GM18861 (cell line): Measurements from ENCODE around the gene MLF1.

Experiments used
- ATAC-seq: cut with Tn5 transposase; IDR thresholded peaks from one replicate; pipeline ENCODE4 v1.9.1; 2021; ENCODE audit not compliant: unreplicated experiment

The MLF1 gene

GRCh38 chr3:158573714-158574113, 2.7 kb downstream of the MLF1 start:
- no peak for ATAC-seq

- ATAC-seq, result no peak
Measured at GRCh38 chr3:158574646-158575045, 3.7 kb downstream of the MLF1 start.

- ATAC-seq, result no peak
Measured at GRCh38 chr3:158590223-158590622, 19.2 kb downstream of the MLF1 start.

GRCh38 chr3:158600787-158601186, 29.8 kb downstream of the MLF1 start:
- ATAC-seq, result no peak

- no peak for ATAC-seq
Measured at GRCh38 chr3:158602227-158602626, 31.2 kb downstream of the MLF1 start.

- no peak for ATAC-seq
Measured at GRCh38 chr3:158617982-158618875, 47.2 kb downstream of the MLF1 start.

- no peak for ATAC-seq
Measured at GRCh38 chr3:158625881-158626280, 54.9 kb downstream of the MLF1 start.

- no peak for ATAC-seq
Measured at GRCh38 chr3:158631981-158632380, 61.0 kb downstream of the MLF1 start.

GRCh38 chr3:158640646-158641045, 69.7 kb downstream of the MLF1 start:
- no peak for ATAC-seq

GRCh38 chr3:158642005-158642404, 71.0 kb downstream of the MLF1 start:
- no peak for ATAC-seq

GRCh38 chr3:158642474-158643210, 71.6 kb downstream of the MLF1 start:
- no peak for ATAC-seq

- peak; percentile 99 for ATAC-seq
Measured at GRCh38 chr3:158644345-158644908, 73.4 kb downstream of the MLF1 start, which contains the start of gene GFM1. Gene GFM1, plus strand, starts transcription at chr3:158644527. Its CDS starts 108 bp downstream, at chr3:158644635.

GRCh38 chr3:158649791-158650190, 78.8 kb downstream of the MLF1 start:
- no peak for ATAC-seq

- ATAC-seq, result no peak
Measured at GRCh38 chr3:158651192-158651591, 80.2 kb downstream of the MLF1 start.

GRCh38 chr3:158652463-158652862, 81.5 kb downstream of the MLF1 start:
- no peak for ATAC-seq
